Daoy (cell line): ENCODE data around the gene CD151. TPM values are rescaled to one million over a fixed set of nuclear protein-coding genes. Genes with fewer than 3 reads are reported as not detected.

Experiments used
- DNase-seq: peaks from one replicate; pipeline ENCODE4 v3.0.0-alpha.2; 2015; ENCODE audit warnings: low read depth
- total RNA-seq: library from RNA; depleted of rRNA; stranded (reverse); fragments of >200 nt; shearing (Covaris generic); gene quantifications from 2 replicates; pipeline ENCODE4 v1.2.3, GENCODE V29; 2014

CD151 gene
- total RNA-seq, 1 experiment from 2014 or later: 253 TPM

- peak; percentile 82 for DNase-seq
These were observed 35.3 kb upstream of the CD151 start for GRCh38 chr11:797296-798092.

- peak; percentile 90 for DNase-seq
These were observed 34.5 kb upstream of the CD151 start, which contains the start of gene SLC25A22 for GRCh38 chr11:798093-798713. Gene SLC25A22, minus strand, starts transcription at chr11:798281. Its CDS starts 3,275 bp downstream, at chr11:795006.

- DNase-seq: no peak
These were observed 33.0 kb upstream of the CD151 start for GRCh38 chr11:799641-800316.

- no peak for DNase-seq
These were observed 32.3 kb upstream of the CD151 start for GRCh38 chr11:800473-800872.

- no peak for DNase-seq
These were observed 31.5 kb upstream of the CD151 start for GRCh38 chr11:801097-801780.

GRCh38 chr11:802018-802617, 30.6 kb upstream of the CD151 start:
- DNase-seq: no peak

- no peak for DNase-seq
These were observed 29.9 kb upstream of the CD151 start for GRCh38 chr11:802693-803466.

GRCh38 chr11:803467-803742, 29.3 kb upstream of the CD151 start:
- DNase-seq: no peak

- no peak for DNase-seq
These were observed 28.8 kb upstream of the CD151 start for GRCh38 chr11:803770-804598.

GRCh38 chr11:804599-804964, 28.2 kb upstream of the CD151 start:
- no peak for DNase-seq

GRCh38 chr11:808427-809286, 24.1 kb upstream of the CD151 start:
- peak; percentile 30 for DNase-seq

GRCh38 chr11:809287-810039, 23.3 kb upstream of the CD151 start, which contains the start of gene RPLP2:
Gene RPLP2, plus strand, starts transcription at chr11:809967. Its CDS starts 268 bp downstream, at chr11:810235.
- DNase-seq: peak; percentile 98

GRCh38 chr11:810040-810567, 22.6 kb upstream of the CD151 start:
- DNase-seq: no peak

GRCh38 chr11:811446-812245, 21.1 kb upstream of the CD151 start:
- no peak for DNase-seq

- DNase-seq: no peak
These were observed 20.4 kb upstream of the CD151 start for GRCh38 chr11:812390-812789.

- DNase-seq: no peak
These were observed 19.7 kb upstream of the CD151 start for GRCh38 chr11:813072-813455.

- DNase-seq: no peak
These were observed 19.2 kb upstream of the CD151 start for GRCh38 chr11:813456-814096.
